GM12801 (cell line): ENCODE data around the gene DNMT3A.

Experiments
- CTCF ChIP-seq: IDR thresholded peaks from one replicate; pipeline ENCODE4 v1.5.1; 2011; ENCODE audit warnings: control low read depth; ENCODE audit not compliant: insufficient read length; ENCODE audit errors: extremely low read depth

DNMT3A gene

GRCh38 chr2:25341753-25342371 is at the start of gene DNMT3A:
DNMT3A (minus strand) TSS chr2:25341925; CDS start chr2:25313984, 27,941 bp downstream.
- TF ChIP-seq CTCF: no peak

- TF ChIP-seq CTCF: no peak
These were observed 47.4 kb upstream of the DNMT3A start for GRCh38 chr2:25389161-25389560.

- TF ChIP-seq CTCF: no peak
These were observed 46.8 kb upstream of the DNMT3A start for GRCh38 chr2:25388491-25388890.

GRCh38 chr2:25387876-25388449 is 46.2 kb upstream of the DNMT3A start:
- TF ChIP-seq CTCF: no peak

- no peak for TF ChIP-seq CTCF
These were observed 45.5 kb upstream of the DNMT3A start for GRCh38 chr2:25386971-25387875.

GRCh38 chr2:25385910-25386309 is 44.2 kb upstream of the DNMT3A start:
- no peak for TF ChIP-seq CTCF

GRCh38 chr2:25383806-25384205 is 42.1 kb upstream of the DNMT3A start:
- no peak for TF ChIP-seq CTCF
